ENCODE measurements around the gene IGSF6. TPM values are rescaled to one million over a fixed set of nuclear protein-coding genes. Genes with fewer than 3 reads are reported as not detected.
"Not testable (repeated sequence)": the region's sequence is repeated elsewhere in the genome, so short reads cannot be mapped to it uniquely, and the experiment has no call there.

The IGSF6 gene
- total and polyA plus RNA-seq, 9 donors = 2.3 to 3.7 (median 2.9) TPM

GRCh38 chr16:21646091-21646490 is 6.3 kb downstream of the IGSF6 start:
- H3K4me3 ChIP-seq (ENCODE audit: low read length) = no peak overlapping the region
- DNase-seq = peak; percentile 27
- no peak overlapping the region for H3K27ac ChIP-seq (ENCODE audit: low read length)
- no peaks in the 10 kb centered on the region for H3K4me1 ChIP-seq (ENCODE audit: control insufficient read depth, insufficient read depth, low read length)
- peaks cover 15% of the 10 kb centered on the region for H3K36me3 ChIP-seq (ENCODE audit: control insufficient read depth, insufficient read depth, low read length)
- H3K9me3 ChIP-seq (replicated peaks; ENCODE audit: control insufficient read depth, low read depth, low read length) = no peaks in the 10 kb centered on the region
- no peaks in the 10 kb centered on the region for H3K27me3 ChIP-seq (ENCODE audit: control insufficient read depth, insufficient read depth, low read length)
- WGBS (ENCODE audit: insufficient coverage) = 30% methylated on average over 2 of the region's 5 CpGs

GRCh38 chr16:21645261-21645721 is 7.1 kb downstream of the IGSF6 start:
- DNase-seq = peak; percentile 55
- WGBS (ENCODE audit: insufficient coverage) = no CpG with 5 or more reads among the region's 9 CpGs
- Histone ChIP-seq H3K36me3 (ENCODE audit: control insufficient read depth, insufficient read depth, low read length) (peaks cover 15% of the 10 kb centered on the region), H3K4me3 (ENCODE audit: low read length) (no peak overlapping the region), H3K27me3 (ENCODE audit: control insufficient read depth, insufficient read depth, low read length) (no peaks in the 10 kb centered on the region), H3K4me1 (ENCODE audit: control insufficient read depth, insufficient read depth, low read length) (no peaks in the 10 kb centered on the region), H3K27ac (ENCODE audit: low read length) (no peak overlapping the region), H3K9me3 (replicated peaks; ENCODE audit: control insufficient read depth, low read depth, low read length) (no peaks in the 10 kb centered on the region)

- no peak for DNase-seq
- no peaks in the 10 kb centered on the region for H3K4me1 ChIP-seq (ENCODE audit: control insufficient read depth, insufficient read depth, low read length)
- no peaks in the 10 kb centered on the region for H3K27me3 ChIP-seq (ENCODE audit: control insufficient read depth, insufficient read depth, low read length)
- no peaks in the 10 kb centered on the region for H3K9me3 ChIP-seq (replicated peaks; ENCODE audit: control insufficient read depth, low read depth, low read length)
- WGBS (ENCODE audit: insufficient coverage) = no CpG with 5 or more reads among the region's 4 CpGs
- no peak overlapping the region for H3K4me3 ChIP-seq (ENCODE audit: low read length)
- peaks cover 15% of the 10 kb centered on the region for H3K36me3 ChIP-seq (ENCODE audit: control insufficient read depth, insufficient read depth, low read length)
- no peak overlapping the region for H3K27ac ChIP-seq (ENCODE audit: low read length)
These were observed 7.7 kb downstream of the IGSF6 start for GRCh38 chr16:21644674-21645073.

GRCh38 chr16:21643785-21644184 is 8.6 kb downstream of the IGSF6 start:
- no peak for DNase-seq
- H3K36me3 ChIP-seq (ENCODE audit: control insufficient read depth, insufficient read depth, low read length) = peaks cover 12% of the 10 kb centered on the region
- WGBS (ENCODE audit: insufficient coverage) = 100% methylated on average over 1 of the region's 3 CpGs
- no peaks in the 10 kb centered on the region for H3K4me1 ChIP-seq (ENCODE audit: control insufficient read depth, insufficient read depth, low read length)
- no peaks in the 10 kb centered on the region for H3K27me3 ChIP-seq (ENCODE audit: control insufficient read depth, insufficient read depth, low read length)
- H3K27ac ChIP-seq (ENCODE audit: low read length) = no peak overlapping the region
- no peak overlapping the region for H3K4me3 ChIP-seq (ENCODE audit: low read length)
- no peaks in the 10 kb centered on the region for H3K9me3 ChIP-seq (replicated peaks; ENCODE audit: control insufficient read depth, low read depth, low read length)

GRCh38 chr16:21642861-21643260 is 9.5 kb downstream of the IGSF6 start:
- Histone ChIP-seq H3K36me3 (ENCODE audit: control insufficient read depth, insufficient read depth, low read length) (peaks cover 12% of the 10 kb centered on the region), H3K9me3 (replicated peaks; ENCODE audit: control insufficient read depth, low read depth, low read length) (no peaks in the 10 kb centered on the region), H3K27ac (ENCODE audit: low read length) (no peak overlapping the region), H3K4me1 (ENCODE audit: control insufficient read depth, insufficient read depth, low read length) (no peaks in the 10 kb centered on the region), H3K27me3 (ENCODE audit: control insufficient read depth, insufficient read depth, low read length) (no peaks in the 10 kb centered on the region), H3K4me3 (ENCODE audit: low read length) (no peak overlapping the region)
- DNase-seq = no peak
- no CpG with 5 or more reads among the region's 7 CpGs for WGBS (ENCODE audit: insufficient coverage)

GRCh38 chr16:21641916-21642315 is 10.5 kb downstream of the IGSF6 start:
- WGBS (ENCODE audit: insufficient coverage) = no CpG with 5 or more reads among the region's 6 CpGs
- no peak for DNase-seq
- H3K9me3 ChIP-seq (replicated peaks; ENCODE audit: control insufficient read depth, low read depth, low read length) = no peaks in the 10 kb centered on the region
- H3K27me3 ChIP-seq (ENCODE audit: control insufficient read depth, insufficient read depth, low read length) = no peaks in the 10 kb centered on the region
- H3K4me3 ChIP-seq (ENCODE audit: low read length) = no peak overlapping the region
- peaks cover 7% of the 10 kb centered on the region for H3K36me3 ChIP-seq (ENCODE audit: control insufficient read depth, insufficient read depth, low read length)
- no peaks in the 10 kb centered on the region for H3K4me1 ChIP-seq (ENCODE audit: control insufficient read depth, insufficient read depth, low read length)
- no peak overlapping the region for H3K27ac ChIP-seq (ENCODE audit: low read length)

- 90% methylated on average over 2 of the region's 2 CpGs for WGBS (ENCODE audit: insufficient coverage)
- Histone ChIP-seq H3K9me3 (replicated peaks; ENCODE audit: control insufficient read depth, low read depth, low read length) (no peaks in the 10 kb centered on the region), H3K36me3 (ENCODE audit: control insufficient read depth, insufficient read depth, low read length) (peaks cover 9% of the 10 kb centered on the region), H3K27ac (ENCODE audit: low read length) (no peak overlapping the region), H3K4me3 (ENCODE audit: low read length) (no peak overlapping the region), H3K27me3 (ENCODE audit: control insufficient read depth, insufficient read depth, low read length) (no peaks in the 10 kb centered on the region), H3K4me1 (ENCODE audit: control insufficient read depth, insufficient read depth, low read length) (no peaks in the 10 kb centered on the region)
- DNase-seq = no peak
These were observed 12.9 kb downstream of the IGSF6 start for GRCh38 chr16:21639493-21639892.

- H3K4me3 ChIP-seq (ENCODE audit: low read length) = no peak overlapping the region
- peaks cover 14% of the 10 kb centered on the region for H3K36me3 ChIP-seq (ENCODE audit: control insufficient read depth, insufficient read depth, low read length)
- WGBS (ENCODE audit: insufficient coverage) = 85% methylated on average over 2 of the region's 4 CpGs
- H3K27ac ChIP-seq (ENCODE audit: low read length) = no peak overlapping the region
- no peak for DNase-seq
- no peaks in the 10 kb centered on the region for H3K27me3 ChIP-seq (ENCODE audit: control insufficient read depth, insufficient read depth, low read length)
- H3K9me3 ChIP-seq (replicated peaks; ENCODE audit: control insufficient read depth, low read depth, low read length) = no peaks in the 10 kb centered on the region
- H3K4me1 ChIP-seq (ENCODE audit: control insufficient read depth, insufficient read depth, low read length) = no peaks in the 10 kb centered on the region
These were observed 13.8 kb downstream of the IGSF6 start for GRCh38 chr16:21638573-21638975.

- Histone ChIP-seq H3K27me3 (ENCODE audit: control insufficient read depth, insufficient read depth, low read length) (no peaks in the 10 kb centered on the region), H3K9me3 (replicated peaks; ENCODE audit: control insufficient read depth, low read depth, low read length) (no peaks in the 10 kb centered on the region), H3K36me3 (ENCODE audit: control insufficient read depth, insufficient read depth, low read length) (peaks cover 14% of the 10 kb centered on the region), H3K4me1 (ENCODE audit: control insufficient read depth, insufficient read depth, low read length) (no peaks in the 10 kb centered on the region), H3K4me3 (ENCODE audit: low read length) (no peak overlapping the region), H3K27ac (ENCODE audit: low read length) (no peak overlapping the region)
- DNase-seq = no peak
- 95% methylated on average over 27 of the region's 37 CpGs for WGBS (ENCODE audit: insufficient coverage)
These were observed 15.1 kb downstream of the IGSF6 start for GRCh38 chr16:21637032-21637968.

- H3K27ac ChIP-seq (ENCODE audit: low read length); H3K4me1 ChIP-seq (ENCODE audit: control insufficient read depth, insufficient read depth, low read length); H3K27me3 ChIP-seq (ENCODE audit: control insufficient read depth, insufficient read depth, low read length); H3K4me3 ChIP-seq (ENCODE audit: low read length); H3K9me3 ChIP-seq (replicated peaks; ENCODE audit: control insufficient read depth, low read depth, low read length); DNase-seq: not testable (repeated sequence)
- peaks cover 10% of the 10 kb centered on the region for H3K36me3 ChIP-seq (ENCODE audit: control insufficient read depth, insufficient read depth, low read length)
- WGBS (ENCODE audit: insufficient coverage) = 93% methylated on average over 8 of the region's 9 CpGs
These were observed 16.7 kb downstream of the IGSF6 start for GRCh38 chr16:21635694-21636093.

Data from muscle of leg (tissue), 11 donors.